SU-DHL-6 (cell line): Measurements from ENCODE around the gene SCD5.

Source experiments
- H2AFZ ChIP-seq: fragments of 200-600 bp; sonication (generic); 2 replicates; pipeline ENCODE4 v1.6.1; 2014; ENCODE audit warnings: low read depth, mild to moderate bottlenecking, moderate library complexity, mixed read lengths, antibody characterized with exemption, low read length; ENCODE audit not compliant: severe bottlenecking
- H3F3A ChIP-seq: fragments of 200-600 bp; shearing (Covaris generic); 2 replicates; pipeline ENCODE4 v1.6.0; 2016; ENCODE audit warnings: antibody characterized with exemption, mild to moderate bottlenecking; ENCODE audit not compliant: insufficient read depth
- H3K27ac ChIP-seq: fragments of 200-600 bp; sonication (generic); 2 replicates; pipeline ENCODE4 v1.5.1; 2016; ENCODE audit warnings: low read depth, mild to moderate bottlenecking, low read length, moderate library complexity, mixed read lengths
- H3K27me3 ChIP-seq: fragments of 200-600 bp; sonication (generic), shearing (Covaris generic); 2 replicates; pipeline ENCODE4 v1.6.0; 2014; ENCODE audit warnings: mild to moderate bottlenecking, low read length
- H3K36me3 ChIP-seq: fragments of 200-600 bp; sonication (generic); 2 replicates; pipeline ENCODE4 v1.6.1; 2014; ENCODE audit warnings: mild to moderate bottlenecking, low read length, mixed read lengths
- H3K4me2 ChIP-seq: fragments of 300-600, 200-600 bp; shearing (Covaris generic), sonication (generic); 2 replicates; pipeline ENCODE4 v1.6.0; 2014; ENCODE audit warnings: low read length, low read depth, mild to moderate bottlenecking; ENCODE audit not compliant: poor library complexity, severe bottlenecking
- H3K4me3 ChIP-seq: fragments of 200-600 bp; sonication (generic); 2 replicates; pipeline ENCODE4 v1.5.1; 2014; ENCODE audit warnings: antibody characterized with exemption, low read length, mild to moderate bottlenecking, mixed read lengths; ENCODE audit not compliant: insufficient read depth, poor library complexity, severe bottlenecking
- H3K79me2 ChIP-seq: fragments of 200-600 bp; sonication (generic); 2 replicates; pipeline ENCODE4 v1.6.1; 2014; ENCODE audit warnings: mild to moderate bottlenecking, low read length, moderate library complexity; ENCODE audit not compliant: insufficient read depth
- H3K9ac ChIP-seq: fragments of 200-600 bp; sonication (generic); 2 replicates; pipeline ENCODE4 v1.7.0; 2014; ENCODE audit warnings: mild to moderate bottlenecking, low read length
- H3K9me2 ChIP-seq: fragments of 200-600 bp; sonication (generic); replicated peaks from 2 replicates; pipeline ENCODE4 v1.6.1; 2014; ENCODE audit warnings: low read length; ENCODE audit not compliant: insufficient read depth
- H3K9me3 ChIP-seq: fragments of 200-600 bp; sonication (generic); 2 replicates; pipeline ENCODE4 v1.6.1; 2014; ENCODE audit warnings: low read length, mixed read lengths; ENCODE audit not compliant: insufficient read depth
- H4K20me1 ChIP-seq: fragments of 200-600 bp; sonication (generic); 2 replicates; pipeline ENCODE4 v1.6.1; 2014; ENCODE audit warnings: low read depth, mild to moderate bottlenecking, antibody characterized with exemption, low read length, moderate library complexity, mixed read lengths
- CTCF ChIP-seq: fragments of 200-600 bp; sonication (generic); IDR thresholded peaks from one replicate; pipeline ENCODE4 v1.5.1; 2017; ENCODE audit warnings: antibody characterized with exemption, mild to moderate bottlenecking, low read length, moderate library complexity; ENCODE audit not compliant: insufficient read depth, poor library complexity, severe bottlenecking
- EZH2phosphoT487 ChIP-seq: fragments of 200-600 bp; sonication (generic), shearing (Covaris generic); conservative IDR thresholded peaks from 2 replicates; pipeline ENCODE4 v1.6.1; 2018; ENCODE audit warnings: mild to moderate bottlenecking, antibody characterized with exemption, low read length, moderate library complexity, mixed read lengths

SCD5 gene

DNA sequence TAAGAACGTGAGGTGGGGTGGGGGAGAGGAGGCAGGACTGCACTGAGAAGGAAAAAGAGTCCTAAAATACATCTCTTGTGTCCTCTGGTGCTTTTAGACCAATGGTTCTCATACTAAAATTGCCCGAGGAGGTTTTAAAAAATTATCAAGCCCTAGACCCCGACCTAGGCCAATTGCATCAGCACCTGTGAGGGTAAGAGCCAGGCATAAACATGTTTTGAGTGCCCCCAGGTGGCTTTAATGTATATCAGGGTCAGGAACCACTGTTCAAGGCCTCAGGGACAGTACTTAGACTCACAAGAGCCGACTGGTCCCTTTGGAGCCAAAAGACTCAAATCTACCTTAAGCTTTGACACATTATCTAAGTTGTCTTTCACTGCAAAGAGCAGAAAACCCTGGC, 199.3 kb downstream of the SCD5 start:
- Histone ChIP-seq H3K79me2 (no peaks in the 10 kb centered on the region), H2AFZ (no peak overlapping the region), H4K20me1 (no peaks in the 10 kb centered on the region), H3K27me3 (no peaks in the 10 kb centered on the region), H3K9ac (no peak overlapping the region), H3F3A (no peaks in the 10 kb centered on the region), H3K36me3 (no peaks in the 10 kb centered on the region), H3K4me3 (no peak overlapping the region), H3K4me2 (no peak overlapping the region), H3K9me3 (no peaks in the 10 kb centered on the region), H3K9me2 (no peaks in the 10 kb centered on the region), H3K27ac (no peak overlapping the region)
- no peak for TF ChIP-seq CTCF
- TF ChIP-seq EZH2phosphoT487: no peak

- Histone ChIP-seq H3K9me2 (no peaks in the 10 kb centered on the region), H4K20me1 (no peaks in the 10 kb centered on the region), H2AFZ (no peak overlapping the region), H3K9me3 (no peaks in the 10 kb centered on the region), H3K4me2 (no peak overlapping the region), H3K79me2 (no peaks in the 10 kb centered on the region), H3F3A (no peaks in the 10 kb centered on the region), H3K27ac (no peak overlapping the region), H3K9ac (no peak overlapping the region), H3K4me3 (no peak overlapping the region), H3K27me3 (no peaks in the 10 kb centered on the region), H3K36me3 (no peaks in the 10 kb centered on the region)
- TF ChIP-seq CTCF (no peak), EZH2phosphoT487 (no peak)
Observed at GRCh38 chr4:82594456-82594855, 204.1 kb downstream of the SCD5 start.

DNA sequence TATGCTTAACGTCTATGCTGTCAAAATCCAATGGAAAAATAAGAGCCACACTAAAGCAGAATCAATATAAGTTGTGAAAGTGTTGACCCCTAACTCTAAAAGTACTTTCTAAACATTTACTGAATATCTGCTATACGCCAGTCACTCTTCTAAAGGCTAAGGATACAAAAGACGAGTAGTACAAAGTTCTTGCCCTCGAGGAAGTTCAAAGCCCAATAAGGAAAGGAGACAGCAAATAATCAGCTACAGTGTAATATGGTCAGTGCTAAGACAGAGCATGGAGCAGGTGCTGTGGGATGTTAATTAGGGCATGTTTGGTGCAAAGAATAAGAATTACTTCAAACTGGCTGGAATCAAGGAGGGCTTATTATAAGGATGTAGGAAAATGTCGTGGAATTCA, 205.2 kb downstream of the SCD5 start:
- Histone ChIP-seq H3K79me2 (no peaks in the 10 kb centered on the region), H3K27ac (no peak overlapping the region), H4K20me1 (no peaks in the 10 kb centered on the region), H3F3A (no peaks in the 10 kb centered on the region), H3K9me2 (no peaks in the 10 kb centered on the region), H3K9ac (no peak overlapping the region), H3K4me3 (no peak overlapping the region), H2AFZ (no peak overlapping the region), H3K9me3 (no peaks in the 10 kb centered on the region), H3K27me3 (no peaks in the 10 kb centered on the region), H3K4me2 (no peak overlapping the region), H3K36me3 (no peaks in the 10 kb centered on the region)
- TF ChIP-seq CTCF (no peak), EZH2phosphoT487 (no peak)

DNA sequence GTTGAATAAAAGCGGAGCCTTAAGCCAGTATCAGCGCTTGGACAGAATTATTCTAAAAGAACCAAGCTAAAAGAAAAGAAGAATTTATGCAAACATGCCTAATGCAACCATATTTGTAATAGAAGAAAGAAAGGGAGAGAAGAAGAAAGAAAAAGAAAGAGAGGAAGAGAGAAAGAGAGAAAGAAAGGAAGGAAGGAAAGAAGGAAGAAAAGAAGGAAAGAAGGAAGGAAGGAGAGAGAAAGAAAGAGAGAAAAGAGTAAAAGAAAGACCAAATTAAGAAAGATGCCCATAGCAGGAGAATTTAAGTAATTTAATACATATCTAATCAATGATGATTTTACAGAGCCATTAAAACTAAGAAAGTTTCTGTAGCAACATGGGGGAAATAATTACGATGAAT, 206.0 kb downstream of the SCD5 start:
- no peaks in the 10 kb centered on the region for H3K9me2 ChIP-seq
- no peaks in the 10 kb centered on the region for H3K36me3 ChIP-seq
- no peak overlapping the region for H3K27ac ChIP-seq
- no peaks in the 10 kb centered on the region for H3K79me2 ChIP-seq
- H3K27me3 ChIP-seq: no peaks in the 10 kb centered on the region
- H3K4me3 ChIP-seq: no peak overlapping the region
- H2AFZ ChIP-seq: no peak overlapping the region
- TF ChIP-seq CTCF: no peak
- no peak for TF ChIP-seq EZH2phosphoT487
- no peaks in the 10 kb centered on the region for H3K9me3 ChIP-seq
- H3K9ac ChIP-seq: no peak overlapping the region
- H4K20me1 ChIP-seq: no peaks in the 10 kb centered on the region
- no peaks in the 10 kb centered on the region for H3F3A ChIP-seq
- H3K4me2 ChIP-seq: no peak overlapping the region
